H1 (cell line): Measurements from ENCODE around the gene BCAR3. TPM values are rescaled to one million over a fixed set of nuclear protein-coding genes. Genes with fewer than 3 reads are reported as not detected.
A peak's percentile ranks its signal among the peaks of the same experiment; 100 is the strongest.

ENCODE experiments used
- CTCF ChIA-PET: fragments of 300-600 bp; sonication (Branson Sonifier 250); formaldehyde crosslinking; loops from one replicate; lab custom pipeline; 2021; ENCODE audit not compliant: partially characterized antibody; lab: Charles Lee
- POLR2A ChIA-PET: fragments of 300-600 bp; sonication (Branson Sonifier 250); formaldehyde crosslinking; loops from one replicate; lab custom pipeline; 2021; ENCODE audit warnings: inconsistent platforms; ENCODE audit not compliant: partially characterized antibody; lab: Charles Lee
- DNase-seq, 2 experiments: peaks; one replicate each; pipeline versions ENCODE4 v3.0.0 to v3.0.0-alpha.2; 2010 to 2022; ENCODE audit warnings: low spot score in 2 of 2, low read depth in 1 of 2, mixed read lengths in 1 of 2
- FAIRE-seq: peaks from 2 replicates; lab custom pipeline; 2011; peaks lifted over from hg19 to GRCh38; lab: Jason Lieb, UNC
- H2AFZ ChIP-seq: 2 replicates; pipeline ENCODE4 v1.8.1; 2012; ENCODE audit warnings: low read length, inconsistent platforms
- H2AK5ac ChIP-seq: 2 replicates; pipeline ENCODE4 v1.6.1; 2013; ENCODE audit warnings: low read depth, low read length
- H2BK120ac ChIP-seq: replicated peaks from 2 replicates; pipeline ENCODE3; 2013; ENCODE audit warnings: low read depth, low read length, inconsistent platforms
- H2BK12ac ChIP-seq: 2 replicates; pipeline ENCODE4 v1.6.1; 2013; ENCODE audit warnings: low read depth, low read length
- H2BK15ac ChIP-seq: 2 replicates; pipeline ENCODE4 v1.6.1; 2013; ENCODE audit warnings: low read length
- H2BK20ac ChIP-seq: 2 replicates; pipeline ENCODE4 v1.6.1; 2013; ENCODE audit warnings: low read length
- H2BK5ac ChIP-seq: 2 replicates; pipeline ENCODE4 v1.6.1; 2013; ENCODE audit warnings: low read depth, low read length
- H3K14ac ChIP-seq: 2 replicates; pipeline ENCODE4 v1.6.1; 2013; ENCODE audit warnings: inconsistent platforms; ENCODE audit not compliant: insufficient read length
- H3K18ac ChIP-seq: 2 replicates; pipeline ENCODE4 v1.6.1; 2013; ENCODE audit warnings: low read length; ENCODE audit errors: extremely low read depth
- H3K23ac ChIP-seq: 2 replicates; pipeline ENCODE4 v1.6.1; 2013; ENCODE audit warnings: inconsistent platforms; ENCODE audit not compliant: insufficient read length
- H3K23me2 ChIP-seq: 2 replicates; pipeline ENCODE4 v1.6.1; 2013; ENCODE audit warnings: low read depth, low read length
- H3K27ac ChIP-seq: 2 replicates; pipeline ENCODE4 v1.6.1; 2011; ENCODE audit warnings: low read depth, low read length, inconsistent platforms
- H3K27me3 ChIP-seq, 4 experiments: replicated peaks in 1 of 4; 1 replicate in 1 of 4; 2 replicates in 3 of 4; pipeline versions ENCODE4 v1.6.1 to v1.8.1; 2011 to 2013; ENCODE audit warnings: low read length in 3 of 4, mild to moderate bottlenecking in 3 of 4, inconsistent platforms in 2 of 4, mixed read lengths in 2 of 4, moderate library complexity in 1 of 4; ENCODE audit not compliant: control insufficient read depth in 3 of 4, insufficient read depth in 3 of 4; ENCODE audit errors: extremely low read depth in 1 of 4
- H3K36me3 ChIP-seq, 4 experiments: 2 replicates each; pipeline versions ENCODE4 v1.6.1 to v1.8.1; 2011 to 2013; ENCODE audit warnings: mild to moderate bottlenecking in 4 of 4, low read length in 3 of 4, moderate library complexity in 2 of 4, control low read depth in 1 of 4, inconsistent platforms in 1 of 4; ENCODE audit not compliant: insufficient read depth in 4 of 4, control insufficient read depth in 2 of 4
- H3K4ac ChIP-seq: replicated peaks from 2 replicates; pipeline ENCODE3; 2013; ENCODE audit warnings: low read length, low read depth, mixed read lengths, inconsistent platforms; ENCODE audit not compliant: insufficient read length
- H3K4me1 ChIP-seq, 4 experiments: replicated peaks in 1 of 4; 1 replicate in 1 of 4; 2 replicates in 3 of 4; pipeline versions ENCODE4 v1.6.1 to v1.8.1; 2011 to 2013; ENCODE audit warnings: low read length in 3 of 4, inconsistent platforms in 2 of 4, mixed read lengths in 1 of 4; ENCODE audit not compliant: insufficient read depth in 4 of 4, control insufficient read depth in 3 of 4
- H3K4me2 ChIP-seq, 2 experiments: 2 replicates each; pipeline versions ENCODE4 v1.6.1 to v1.8.1; 2011 to 2013; ENCODE audit warnings: low read depth in 2 of 2, low read length in 2 of 2, control low read depth in 1 of 2, inconsistent platforms in 1 of 2, mild to moderate bottlenecking in 1 of 2; ENCODE audit not compliant: insufficient read depth in 1 of 2
- H3K4me3 ChIP-seq, 4 experiments: fragments of 200-600, 300-600 bp in 1 of 4; sonication (generic), shearing (Covaris generic), sonication (Bioruptor Twin) in 1 of 4; 2 replicates each; pipeline versions ENCODE4 v1.5.1 to v1.8.1; 2011 to 2016; ENCODE audit warnings: low read length in 4 of 4, low read depth in 3 of 4, control low read depth in 2 of 4, inconsistent platforms in 2 of 4, mild to moderate bottlenecking in 2 of 4, mixed read lengths in 1 of 4, moderate library complexity in 1 of 4; ENCODE audit not compliant: insufficient read depth in 2 of 4; ENCODE audit errors: extremely low read depth in 1 of 4
- H3K56ac ChIP-seq: replicated peaks from 2 replicates; pipeline ENCODE3; 2013; ENCODE audit warnings: low read depth, mild to moderate bottlenecking, mixed read lengths, low read length, inconsistent platforms; ENCODE audit not compliant: insufficient read length
- H3K79me1 ChIP-seq: 2 replicates; pipeline ENCODE4 v1.6.1; 2013; ENCODE audit warnings: low read depth, low read length, control low read depth
- H3K79me2 ChIP-seq, 2 experiments: 2 replicates each; pipeline versions ENCODE4 v1.6.1 to v1.8.1; 2012 to 2013; ENCODE audit warnings: low read length in 2 of 2, mild to moderate bottlenecking in 2 of 2, inconsistent platforms in 1 of 2; ENCODE audit not compliant: insufficient read depth in 2 of 2, control insufficient read depth in 1 of 2
- H3K9ac ChIP-seq, 4 experiments: replicated peaks in 1 of 4; 1 replicate in 1 of 4; 2 replicates in 3 of 4; pipeline versions ENCODE4 v1.6.1 to v1.8.1; 2011 to 2013; ENCODE audit warnings: low read depth in 3 of 4, low read length in 3 of 4, control low read depth in 2 of 4, mild to moderate bottlenecking in 2 of 4, moderate library complexity in 2 of 4, inconsistent platforms in 1 of 4; ENCODE audit errors: extremely low read depth in 1 of 4
- H3K9me3 ChIP-seq, 2 experiments: 2 replicates each; pipeline versions ENCODE4 v1.6.1 to v1.8.1; 2012 to 2013; ENCODE audit warnings: mild to moderate bottlenecking in 2 of 2, moderate library complexity in 2 of 2, control low read depth in 1 of 2, inconsistent platforms in 1 of 2, low read depth in 1 of 2, low read length in 1 of 2, mixed read lengths in 1 of 2; ENCODE audit not compliant: insufficient read depth in 2 of 2
- H4K20me1 ChIP-seq, 2 experiments: replicated peaks in 1 of 2; 2 replicates each; pipeline versions ENCODE3 to v1.8.1; 2011 to 2013; ENCODE audit warnings: inconsistent platforms in 2 of 2, low read length in 2 of 2, mild to moderate bottlenecking in 1 of 2; ENCODE audit not compliant: insufficient read depth in 2 of 2, control insufficient read depth in 1 of 2
- H4K5ac ChIP-seq: 2 replicates; pipeline ENCODE4 v1.6.1; 2013; ENCODE audit warnings: low read length, low read depth, mixed read lengths, inconsistent platforms; ENCODE audit not compliant: insufficient read length
- H4K8ac ChIP-seq: 2 replicates; pipeline ENCODE4 v1.8.0; 2013; ENCODE audit warnings: mild to moderate bottlenecking, moderate library complexity, low read length, inconsistent platforms; ENCODE audit not compliant: insufficient read depth; ENCODE audit errors: extremely low read depth
- H4K91ac ChIP-seq: replicated peaks from 2 replicates; pipeline ENCODE3; 2013; ENCODE audit warnings: low read length, mixed read lengths, inconsistent platforms; ENCODE audit not compliant: insufficient read length
- EZH2 ChIP-seq: fragments of 200-600 bp; sonication (generic); IDR thresholded peaks from 2 replicates; pipeline ENCODE4 v1.7.1; 2012; ENCODE audit warnings: low read depth, mild to moderate bottlenecking, moderate library complexity, low read length, inconsistent platforms; ENCODE audit not compliant: severe bottlenecking
- POLR2A ChIP-seq, 2 experiments: IDR thresholded peaks; 1 replicate in 1 of 2; 2 replicates in 1 of 2; pipeline ENCODE4 v1.6.1; 2011; ENCODE audit warnings: low read depth in 2 of 2, low read length in 2 of 2, mild to moderate bottlenecking in 2 of 2; ENCODE audit errors: control extremely low read depth in 1 of 2
- POLR2AphosphoS5 ChIP-seq: IDR thresholded peaks from 2 replicates; pipeline ENCODE4 v1.6.1; 2011; ENCODE audit warnings: low read depth, low read length
- TBP ChIP-seq: IDR thresholded peaks from 2 replicates; pipeline ENCODE4 v1.6.1; 2011; ENCODE audit warnings: low read depth, low read length, improper control_type of control experiment
- WGBS, 2 experiments: shearing (Covaris generic) in 1 of 2; methylation state at CpG; one replicate each; pipeline versions ENCODE4 v1.1.6 to v1.1.7; 2013 to 2015; ENCODE audit warnings: low lambda C conversion rate in 2 of 2, mixed read lengths in 2 of 2, inconsistent platforms in 1 of 2, low coverage in 1 of 2, missing lambda C conversion rate in 1 of 2; ENCODE audit not compliant: insufficient replicate concordance in 2 of 2, insufficient coverage in 1 of 2, insufficient read length in 1 of 2; ENCODE audit errors: extremely low coverage in 1 of 2, missing lambda C conversion rate in 1 of 2; 5-methylcytosine and 5-hydroxymethylcytosine counted together
- polyA plus RNA-seq, 7 experiments: library from polyadenylated mRNA; depleted of rRNA in 3 of 7; stranded (reverse) in 5 of 7; unstranded in 2 of 7; fragments of >200 nt in 5 of 7; fragments of 200-250 nt in 2 of 7; gene quantifications; 1 replicate in 5 of 7; 2 replicates in 1 of 7; 4 replicates in 1 of 7; pipeline versions ENCODE4 v1.2.1 to v1.2.3, GENCODE V29; 2011 to 2013; ENCODE audit warnings: missing spikeins in 2 of 7, mixed read lengths in 2 of 7
- total RNA-seq: library from RNA; stranded (reverse); fragmentation: NEBNext Ultra II Directional; extraction: Animal tissue kit (Norgen Biotek cat#: 25700); gene quantifications from 2 replicates; pipeline ENCODE4 v1.2.1, GENCODE V29; 2021
- TF ChIP-seq, protein P1 (sequence below): IDR thresholded peaks from 2 replicates; pipeline ENCODE4 v1.6.1; 2012; ENCODE audit warnings: inconsistent platforms

BCAR3 gene
- total and polyA plus RNA-seq, 2 of the 8 experiments (the other 6 are each of a cell fraction or from before 2014, with no cell fraction given) = 5.6 to 9.2 TPM

DNA sequence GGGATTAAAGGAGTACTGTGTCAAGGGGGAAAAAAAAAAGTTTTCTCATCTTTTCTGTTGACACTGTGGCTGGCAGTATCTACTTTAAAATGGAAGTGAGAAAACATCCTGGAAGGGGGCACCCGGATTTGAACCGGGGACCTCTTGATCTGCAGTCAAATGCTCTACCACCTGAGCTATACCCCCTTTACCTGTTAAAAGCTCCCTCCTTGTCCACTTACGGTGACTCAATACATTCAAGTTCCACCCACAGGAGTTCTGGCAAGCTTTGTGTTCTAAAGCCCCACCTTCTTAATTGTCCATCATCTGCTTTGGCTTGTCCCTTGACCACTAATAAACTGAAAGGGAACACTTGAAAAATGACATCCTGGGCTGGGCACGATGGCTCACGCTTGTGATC lies 165.5 kb downstream of the BCAR3 start:
- H3K9ac ChIP-seq = no peak overlapping the region
- peaks cover 0 to 3% of the 10 kb centered on the region in 2 experiments for H4K20me1 ChIP-seq
- no peak overlapping the region for H2BK20ac ChIP-seq
- H3K36me3 ChIP-seq = no peaks in the 10 kb centered on the region; a peak in 1 of 8 replicates
- peaks cover 0 to 46% of the 10 kb centered on the region in 2 experiments; a peak in 3 of 4 replicates for H3K79me2 ChIP-seq
- no peak overlapping the region for H4K8ac ChIP-seq
- H3K23ac ChIP-seq = no peak overlapping the region
- H3K9me3 ChIP-seq = no peaks in the 10 kb centered on the region
- CTCF ChIA-PET = no interaction called here
- H3K14ac ChIP-seq = no peak overlapping the region
- H2BK120ac ChIP-seq = no peak overlapping the region
- WGBS, 2 experiments = 89% methylated on average over 5 of the region's 5 CpGs; no CpG with 5 or more reads in 1 of the 2 experiments
- no peak overlapping the region for H3K18ac ChIP-seq
- no peak overlapping the region for H3K27ac ChIP-seq
- H3K79me1 ChIP-seq = peaks cover 3% of the 10 kb centered on the region; the same call in 1 of the 2 replicates
- no peak overlapping the region for H2BK12ac ChIP-seq
- no peak overlapping the region for H2AFZ ChIP-seq
- no peak for DNase-seq
- no peaks in the 10 kb centered on the region for H3K23me2 ChIP-seq
- H3K4me3 ChIP-seq = no peak overlapping the region
- H2BK5ac ChIP-seq = no peak overlapping the region
- H3K56ac ChIP-seq = no peak overlapping the region
- H4K91ac ChIP-seq = no peak overlapping the region
- no peaks in the 10 kb centered on the region for H3K27me3 ChIP-seq
- POLR2A ChIA-PET = no interaction called here
- no peak overlapping the region for H3K4ac ChIP-seq
- no peak overlapping the region for H3K4me2 ChIP-seq
- no peak overlapping the region for H4K5ac ChIP-seq
- no peak overlapping the region for H2BK15ac ChIP-seq
- no peak overlapping the region for H2AK5ac ChIP-seq
- no peak for FAIRE-seq
- TF ChIP-seq POLR2AphosphoS5 (0 out of 2 replicates have a peak, but pooled peaks have one; percentile 49), POLR2A (IDR thresholded peaks at IDR 0.05; ENCODE audit: control extremely low read depth in 1 of 2, low read depth in 2 of 2, low read length in 2 of 2) (peak in 1 of 2 experiments; percentile 50; a peak in 1 of 3 replicates), TBP (peak; percentile 97), EZH2 (no peak)
- TF ChIP-seq, protein P1, sequence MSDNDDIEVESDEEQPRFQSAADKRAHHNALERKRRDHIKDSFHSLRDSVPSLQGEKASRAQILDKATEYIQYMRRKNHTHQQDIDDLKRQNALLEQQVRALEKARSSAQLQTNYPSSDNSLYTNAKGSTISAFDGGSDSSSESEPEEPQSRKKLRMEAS = no peak
- no peaks in the 10 kb centered on the region for H3K4me1 ChIP-seq
